ENCODE measurements around the gene C1R.

C1R gene

GRCh38 chr12:7127916-7128626, 35.8 kb upstream of the C1R start:
- no peaks in the 10 kb centered on the region for H3K27me3 Mint-ChIP-seq
- H3K27ac Mint-ChIP-seq = no peak overlapping the region
- peak overlapping the region; percentile 94 for H3K4me3 Mint-ChIP-seq
- H3K36me3 Mint-ChIP-seq = no peaks in the 10 kb centered on the region
- H3K9me3 Mint-ChIP-seq (ENCODE audit: low read depth) = no peaks in the 10 kb centered on the region
- H3K4me1 Mint-ChIP-seq (ENCODE audit: low read depth) = peaks cover 30% of the 10 kb centered on the region

- H3K4me3 Mint-ChIP-seq = no peak overlapping the region
- no peaks in the 10 kb centered on the region for H3K27me3 Mint-ChIP-seq
- H3K36me3 Mint-ChIP-seq = no peaks in the 10 kb centered on the region
- no peaks in the 10 kb centered on the region for H3K9me3 Mint-ChIP-seq (ENCODE audit: low read depth)
- H3K27ac Mint-ChIP-seq = no peak overlapping the region
- peaks cover 11% of the 10 kb centered on the region for H3K4me1 Mint-ChIP-seq (ENCODE audit: low read depth)
These were observed 33.5 kb upstream of the C1R start for GRCh38 chr12:7125632-7126227.

DNA sequence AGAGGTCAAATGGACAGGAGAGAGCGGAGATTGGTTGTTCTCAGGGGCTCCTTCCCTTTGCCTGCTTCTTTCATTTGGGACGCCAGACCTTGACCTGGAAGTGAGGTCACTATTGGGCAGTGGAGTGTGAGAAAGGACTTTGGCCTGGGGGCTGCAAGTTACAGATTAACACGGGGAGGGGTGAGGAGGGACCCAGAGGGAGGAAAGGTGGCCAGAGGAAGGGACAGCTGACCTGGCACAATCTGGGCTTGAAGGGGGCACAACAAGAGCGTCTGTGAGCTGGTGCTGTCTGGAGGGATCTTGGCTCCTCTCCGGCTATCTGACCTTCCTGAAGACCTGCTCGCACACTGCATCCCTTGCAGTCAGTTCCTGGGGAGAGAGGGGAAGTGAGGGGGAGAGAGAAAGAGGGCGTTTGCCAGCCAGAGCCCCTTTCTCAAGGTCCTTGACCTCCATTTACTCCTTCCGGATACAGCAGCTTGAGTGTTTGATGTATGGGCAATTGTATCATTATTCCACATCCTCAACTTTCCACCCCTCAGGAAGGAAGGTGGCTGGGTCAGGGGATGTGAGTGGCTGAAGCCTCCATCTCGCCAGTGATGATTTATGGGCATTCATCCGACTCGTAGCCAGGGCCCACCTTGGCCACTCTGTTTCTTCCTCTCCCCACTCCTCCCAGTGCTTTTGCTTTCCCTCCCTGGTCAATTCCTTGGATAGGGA, 31.7 kb upstream of the C1R start:
- H3K27ac Mint-ChIP-seq = no peak overlapping the region

DNA sequence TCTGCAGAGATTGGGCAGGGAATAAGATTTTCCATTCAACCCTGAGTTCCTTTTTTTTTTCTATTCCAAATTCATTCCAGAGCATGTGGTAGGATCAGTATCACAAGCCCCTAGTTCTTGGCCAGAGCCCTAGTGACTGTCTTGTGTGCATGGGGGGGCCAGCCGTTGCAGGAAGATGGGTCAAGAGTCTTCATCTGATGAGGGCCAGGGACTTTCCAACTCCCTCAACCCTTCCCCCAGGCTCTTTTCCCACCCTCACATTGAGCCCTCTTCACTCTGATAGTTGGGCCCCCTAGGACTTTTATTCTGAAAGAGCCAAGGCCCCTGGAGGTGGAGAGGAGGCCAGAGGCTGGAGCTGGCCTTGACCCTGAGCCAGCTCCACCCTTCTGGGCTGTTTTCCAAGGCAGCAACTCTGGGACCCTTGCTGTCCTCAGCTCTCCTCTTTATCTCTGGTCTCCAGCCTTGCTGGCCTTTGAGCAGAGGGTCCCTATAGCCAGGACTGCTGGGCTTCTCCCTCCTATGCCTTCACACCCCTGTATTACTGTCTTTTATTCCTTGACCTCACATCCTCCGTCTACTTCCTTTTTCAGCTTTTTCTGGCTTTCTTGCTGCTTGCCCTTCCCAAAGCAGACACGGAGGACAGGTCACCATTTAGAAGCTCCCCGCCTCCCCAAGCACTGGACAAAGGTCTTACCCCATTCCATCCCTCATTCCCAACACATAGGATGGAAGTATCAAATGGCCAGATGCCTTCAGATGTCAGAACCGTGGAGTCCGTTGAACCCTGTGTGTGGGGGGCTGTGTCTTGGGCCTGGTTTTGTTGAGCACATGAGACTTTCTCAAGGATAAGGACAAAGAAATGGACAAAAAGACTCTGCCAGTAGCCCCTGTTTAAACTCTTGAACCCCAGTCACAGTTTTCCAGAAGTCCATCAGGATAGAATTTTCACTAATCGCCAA, 30.8 kb upstream of the C1R start:
- Mint-ChIP-seq H3K36me3 (peaks cover 6% of the 10 kb centered on the region), H3K9me3 (ENCODE audit: low read depth) (no peaks in the 10 kb centered on the region), H3K4me1 (ENCODE audit: low read depth) (no peaks in the 10 kb centered on the region), H3K27me3 (no peaks in the 10 kb centered on the region), H3K4me3 (no peak overlapping the region), H3K27ac (no peak overlapping the region)

More for the DNA sequence above, 31.7 kb upstream of the C1R start:
- H3K27me3 Mint-ChIP-seq = no peaks in the 10 kb centered on the region
- H3K4me1 Mint-ChIP-seq (ENCODE audit: low read depth) = peaks cover 5% of the 10 kb centered on the region
- H3K4me3 Mint-ChIP-seq = no peak overlapping the region
- no peaks in the 10 kb centered on the region for H3K9me3 Mint-ChIP-seq (ENCODE audit: low read depth)
- H3K36me3 Mint-ChIP-seq = no peaks in the 10 kb centered on the region

- H3K9me3 Mint-ChIP-seq (ENCODE audit: low read depth) = no peaks in the 10 kb centered on the region
- no peaks in the 10 kb centered on the region for H3K27me3 Mint-ChIP-seq
- peaks cover 7% of the 10 kb centered on the region for H3K36me3 Mint-ChIP-seq
- no peak overlapping the region for H3K27ac Mint-ChIP-seq
- no peaks in the 10 kb centered on the region for H3K4me1 Mint-ChIP-seq (ENCODE audit: low read depth)
- no peak overlapping the region for H3K4me3 Mint-ChIP-seq
These were observed 29.1 kb upstream of the C1R start for GRCh38 chr12:7121324-7121723.

DNA sequence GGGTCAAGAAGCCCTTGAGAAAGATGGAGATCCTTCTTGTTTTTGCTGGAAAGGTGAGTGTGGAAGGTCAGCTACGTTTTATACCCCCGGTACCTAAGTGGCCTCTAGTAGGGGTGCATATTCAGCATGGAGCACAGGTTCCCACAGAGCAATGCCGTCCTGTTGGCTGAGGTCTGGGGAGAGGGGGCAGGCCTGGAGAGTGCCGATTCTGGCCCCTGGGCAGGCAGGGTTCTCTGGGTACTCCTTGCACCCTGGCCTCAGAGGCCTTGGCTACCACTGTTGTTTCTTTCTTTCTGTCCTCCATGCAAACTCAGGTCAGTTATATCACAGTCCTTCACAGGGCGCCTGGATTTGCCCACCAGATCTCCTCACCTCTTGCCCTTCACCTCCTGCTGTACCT, 27.9 kb upstream of the C1R start:
- peaks cover 12% of the 10 kb centered on the region for H3K36me3 Mint-ChIP-seq
- H3K4me1 Mint-ChIP-seq (ENCODE audit: low read depth) = no peaks in the 10 kb centered on the region
- H3K9me3 Mint-ChIP-seq (ENCODE audit: low read depth) = no peaks in the 10 kb centered on the region
- no peak overlapping the region for H3K27ac Mint-ChIP-seq
- H3K27me3 Mint-ChIP-seq = no peaks in the 10 kb centered on the region
- H3K4me3 Mint-ChIP-seq = no peak overlapping the region

- H3K4me1 Mint-ChIP-seq (ENCODE audit: low read depth) = no peaks in the 10 kb centered on the region
- H3K27ac Mint-ChIP-seq = no peak overlapping the region
- no peaks in the 10 kb centered on the region for H3K27me3 Mint-ChIP-seq
- no peaks in the 10 kb centered on the region for H3K9me3 Mint-ChIP-seq (ENCODE audit: low read depth)
- no peak overlapping the region for H3K4me3 Mint-ChIP-seq
- peaks cover 12% of the 10 kb centered on the region for H3K36me3 Mint-ChIP-seq
These were observed 26.6 kb upstream of the C1R start for GRCh38 chr12:7118881-7119280.

DNA sequence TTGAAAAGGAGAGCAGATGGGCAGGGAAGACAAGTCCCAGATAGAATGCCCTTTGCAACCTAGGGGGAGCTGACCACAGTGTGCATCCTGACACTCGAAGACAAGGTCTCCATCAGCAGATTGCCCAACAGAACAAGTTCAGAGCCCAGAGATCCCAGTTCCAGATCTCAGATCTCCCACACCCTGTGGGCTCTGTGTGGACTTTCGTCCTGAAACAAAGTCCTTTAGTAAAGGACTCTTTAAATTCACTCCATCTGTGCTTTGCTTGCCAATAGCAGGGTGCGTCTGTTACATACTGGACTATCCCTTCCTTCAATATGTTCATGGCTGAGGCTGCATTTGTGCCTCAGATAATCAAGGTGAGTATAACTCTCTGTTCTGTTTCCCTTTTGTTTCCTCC, 25.4 kb upstream of the C1R start:
- Mint-ChIP-seq H3K4me1 (ENCODE audit: low read depth) (peaks cover 5% of the 10 kb centered on the region), H3K36me3 (peaks cover 12% of the 10 kb centered on the region), H3K27ac (no peak overlapping the region), H3K4me3 (no peak overlapping the region), H3K27me3 (no peaks in the 10 kb centered on the region), H3K9me3 (ENCODE audit: low read depth) (no peaks in the 10 kb centered on the region)

DNA sequence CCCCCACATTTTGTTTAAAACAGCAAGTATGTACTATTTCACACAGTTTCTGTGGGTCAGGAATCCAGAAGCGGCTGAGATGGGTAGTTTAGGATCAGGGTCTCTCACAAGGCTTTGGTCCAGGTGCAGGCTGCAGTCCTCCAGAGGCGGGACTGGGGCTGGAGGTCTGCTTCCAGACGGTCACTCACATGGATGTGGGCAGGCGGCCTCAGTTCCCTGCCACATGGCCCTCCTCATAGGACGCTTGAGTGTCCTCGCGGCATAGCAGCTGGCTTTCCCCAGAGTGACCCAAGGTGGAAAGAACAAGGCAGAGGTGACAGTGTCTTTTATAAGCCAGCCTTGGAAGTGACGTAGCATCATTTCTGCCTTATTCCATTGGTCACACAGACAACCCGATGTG, 24.7 kb upstream of the C1R start:
- H3K27me3 Mint-ChIP-seq = no peaks in the 10 kb centered on the region
- peaks cover 12% of the 10 kb centered on the region for H3K36me3 Mint-ChIP-seq
- peaks cover 5% of the 10 kb centered on the region for H3K4me1 Mint-ChIP-seq (ENCODE audit: low read depth)
- no peak overlapping the region for H3K4me3 Mint-ChIP-seq
- H3K27ac Mint-ChIP-seq = no peak overlapping the region
- H3K9me3 Mint-ChIP-seq (ENCODE audit: low read depth) = no peaks in the 10 kb centered on the region

- no peak overlapping the region for H3K4me3 Mint-ChIP-seq
- H3K27ac Mint-ChIP-seq = no peak overlapping the region
- peaks cover 12% of the 10 kb centered on the region for H3K36me3 Mint-ChIP-seq
- H3K27me3 Mint-ChIP-seq = no peaks in the 10 kb centered on the region
- peaks cover 5% of the 10 kb centered on the region for H3K4me1 Mint-ChIP-seq (ENCODE audit: low read depth)
- no peaks in the 10 kb centered on the region for H3K9me3 Mint-ChIP-seq (ENCODE audit: low read depth)
These were observed 24.0 kb upstream of the C1R start for GRCh38 chr12:7116196-7116595.

DNA sequence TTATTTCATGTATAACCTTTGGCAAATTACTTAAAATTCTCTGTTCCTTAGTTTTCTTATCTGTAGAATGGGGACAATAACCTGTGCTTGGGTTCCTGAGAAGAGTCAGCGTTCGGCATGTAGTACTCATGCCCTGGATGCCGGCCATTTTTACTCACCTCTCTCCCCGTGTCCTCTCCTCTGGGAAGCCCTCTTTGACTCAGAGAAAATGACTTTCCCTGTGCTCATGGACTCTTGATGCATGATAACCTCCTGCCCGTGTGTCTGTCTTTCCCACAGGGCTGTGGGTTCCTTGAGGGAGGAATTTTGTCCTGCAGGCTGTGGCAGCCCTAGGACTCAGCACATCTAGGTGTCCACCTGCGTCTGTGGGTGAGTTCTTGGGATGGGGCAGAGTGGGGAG, 22.6 kb upstream of the C1R start:
- no peaks in the 10 kb centered on the region for H3K9me3 Mint-ChIP-seq (ENCODE audit: low read depth)
- H3K27ac Mint-ChIP-seq = no peak overlapping the region
- H3K4me1 Mint-ChIP-seq (ENCODE audit: low read depth) = peaks cover 5% of the 10 kb centered on the region
- no peak overlapping the region for H3K4me3 Mint-ChIP-seq
- H3K27me3 Mint-ChIP-seq = no peaks in the 10 kb centered on the region
- H3K36me3 Mint-ChIP-seq = peaks cover 12% of the 10 kb centered on the region

DNA sequence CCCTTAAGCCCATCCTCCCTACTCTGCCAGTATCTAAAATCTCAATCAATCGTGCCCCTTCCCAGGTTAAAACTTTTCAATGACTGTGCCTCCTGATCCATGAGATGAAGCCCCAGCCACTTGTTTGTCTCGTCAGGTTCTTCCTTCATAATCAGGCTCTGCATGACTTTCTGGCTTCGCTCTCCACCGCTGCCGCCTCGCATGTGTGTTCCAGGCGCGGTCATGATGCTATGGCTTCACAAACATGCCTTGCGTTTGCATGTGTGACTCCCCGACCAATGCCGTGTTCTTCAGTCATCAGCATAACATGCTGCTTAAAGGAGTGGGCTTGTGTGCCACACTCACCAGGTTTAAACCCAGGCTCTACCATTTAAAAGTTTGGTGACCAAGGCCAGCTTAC, 21.8 kb upstream of the C1R start:
- Mint-ChIP-seq H3K4me1 (ENCODE audit: low read depth) (peaks cover 11% of the 10 kb centered on the region), H3K4me3 (no peak overlapping the region), H3K9me3 (ENCODE audit: low read depth) (no peaks in the 10 kb centered on the region), H3K36me3 (peaks cover 12% of the 10 kb centered on the region), H3K27ac (no peak overlapping the region), H3K27me3 (no peaks in the 10 kb centered on the region)

DNA sequence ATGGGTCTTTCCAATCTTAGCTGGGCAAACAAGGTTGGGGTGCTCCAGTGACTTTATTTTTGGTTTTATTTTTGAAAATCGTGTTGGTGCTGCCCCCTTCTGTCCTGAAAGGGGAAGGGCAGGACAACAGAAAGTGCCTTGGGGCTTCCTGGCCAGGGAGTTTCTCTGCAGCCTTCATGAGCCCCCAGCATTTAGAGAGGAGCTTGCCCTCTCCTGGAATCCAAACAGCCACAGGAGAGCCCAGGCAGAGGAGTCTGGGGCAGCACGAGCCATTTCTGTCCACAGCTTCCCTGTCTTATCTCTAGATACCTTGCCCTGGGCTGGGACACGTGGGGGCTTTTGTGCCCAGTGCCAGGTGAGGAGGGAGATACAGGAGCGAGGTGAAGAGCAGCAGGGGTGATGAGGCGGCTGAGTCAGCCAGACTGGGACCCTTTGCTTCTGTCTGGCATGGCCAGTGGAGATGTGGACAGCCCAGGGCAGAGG, 21.2 kb upstream of the C1R start:
- Mint-ChIP-seq H3K27me3 (no peaks in the 10 kb centered on the region), H3K4me3 (no peak overlapping the region), H3K27ac (no peak overlapping the region), H3K4me1 (ENCODE audit: low read depth) (peaks cover 13% of the 10 kb centered on the region), H3K36me3 (peaks cover 9% of the 10 kb centered on the region), H3K9me3 (ENCODE audit: low read depth) (no peaks in the 10 kb centered on the region)

GRCh38 chr12:7112041-7112440, 19.8 kb upstream of the C1R start:
- H3K27ac Mint-ChIP-seq = no peak overlapping the region
- H3K4me3 Mint-ChIP-seq = no peak overlapping the region
- H3K4me1 Mint-ChIP-seq (ENCODE audit: low read depth) = peaks cover 20% of the 10 kb centered on the region

More at GRCh38 chr12:7112041-7112440, 19.8 kb upstream of the C1R start:
- no peaks in the 10 kb centered on the region for H3K9me3 Mint-ChIP-seq (ENCODE audit: low read depth)
- H3K27me3 Mint-ChIP-seq = no peaks in the 10 kb centered on the region
- peaks cover 6% of the 10 kb centered on the region for H3K36me3 Mint-ChIP-seq

All from activated naive CD8-positive, alpha-beta T cell (primary cell).